ENCODE results near the gene RNF186.
"Not testable (repeated sequence)": the region's sequence is repeated elsewhere in the genome, so short reads cannot be mapped to it uniquely, and the experiment has no call there.

Gene RNF186

GRCh38 chr1:19824036-19824435, 9.0 kb upstream of the RNF186 start:
- no peak for DNase-seq

GRCh38 chr1:19819701-19820100, 4.6 kb upstream of the RNF186 start:
- DNase-seq: no peak

GRCh38 chr1:19818324-19818723, 3.2 kb upstream of the RNF186 start:
- DNase-seq: no peak

- DNase-seq: no peak
These were observed 2.1 kb upstream of the RNF186 start for GRCh38 chr1:19817160-19817559.

- DNase-seq: not testable (repeated sequence)
These were observed 1.6 kb upstream of the RNF186 start for GRCh38 chr1:19816737-19817086.

- peak; percentile 37 for DNase-seq
These were observed 986 bp upstream of the RNF186 start for GRCh38 chr1:19815801-19816736.

GRCh38 chr1:19814244-19814661, 830 bp downstream of the RNF186 start:
- DNase-seq: no peak

GRCh38 chr1:19813643-19813960, 1.5 kb downstream of the RNF186 start:
- DNase-seq: no peak

GRCh38 chr1:19812875-19813642, 2.0 kb downstream of the RNF186 start:
- no peak for DNase-seq

GRCh38 chr1:19811206-19811851, 3.8 kb downstream of the RNF186 start:
- peak; percentile 71 for DNase-seq

- no peak for DNase-seq
These were observed 5.9 kb downstream of the RNF186 start for GRCh38 chr1:19809044-19809750.

GRCh38 chr1:19808351-19808750, 6.7 kb downstream of the RNF186 start:
- no peak for DNase-seq

GRCh38 chr1:19804831-19805251, 10.2 kb downstream of the RNF186 start:
- DNase-seq: no peak

GRCh38 chr1:19802269-19802668, 12.8 kb downstream of the RNF186 start:
- no peak for DNase-seq

- peak; percentile 87 for DNase-seq
These were observed 14.8 kb downstream of the RNF186 start for GRCh38 chr1:19800076-19800804.

- peak; percentile 86 for DNase-seq
These were observed 15.6 kb downstream of the RNF186 start, which contains the start of gene TMCO4 for GRCh38 chr1:19799230-19800075. TSS of gene TMCO4 (minus strand) at chr1:19799916. CDS start at chr1:19780758, 19,158 bp downstream.

- DNase-seq: no peak
These were observed 16.4 kb downstream of the RNF186 start for GRCh38 chr1:19798486-19799229.

- no peak for DNase-seq
These were observed 17.3 kb downstream of the RNF186 start for GRCh38 chr1:19797827-19798226.

- no peak for DNase-seq
These were observed 20.5 kb downstream of the RNF186 start for GRCh38 chr1:19794583-19794982.

- no peak for DNase-seq
These were observed 21.6 kb downstream of the RNF186 start for GRCh38 chr1:19793360-19794046.

All from activated CD8-positive, alpha-beta memory T cell treated with anti-CD3 and anti-CD28 coated beads for 24 hours (primary cell).